ENCODE data around the gene NATD1.
A peak's percentile ranks its signal among the peaks of the same experiment; 100 is the strongest.

NATD1 gene

DNA sequence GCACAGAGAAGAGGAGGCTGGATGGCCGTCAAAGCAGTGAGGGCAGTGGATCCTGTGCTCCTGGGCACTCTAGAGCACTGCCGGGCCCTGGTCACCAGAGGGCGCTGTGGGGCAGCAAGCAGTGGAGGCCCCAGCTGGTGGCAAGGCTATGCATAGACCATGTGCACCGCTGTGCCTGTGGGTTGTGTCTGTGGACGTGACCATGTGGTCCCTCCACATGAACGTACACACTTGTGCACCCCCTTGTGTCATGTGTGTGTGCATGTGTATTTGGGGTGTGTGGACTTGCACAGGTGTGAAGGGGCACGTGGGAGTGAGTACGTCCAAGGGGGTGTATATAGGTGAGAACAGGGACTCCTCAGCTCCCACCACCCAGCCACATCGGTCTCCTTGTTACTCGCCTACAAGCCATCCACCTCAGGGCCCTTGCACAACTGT is 26.9 kb upstream of the NATD1 start:
- Histone ChIP-seq H3K27me3 (ENCODE audit: control insufficient read depth, insufficient read depth, low read length) (peaks cover 41% of the 10 kb centered on the region), H3K4me1 (ENCODE audit: control insufficient read depth, insufficient read depth, low read length) (peaks cover 11% of the 10 kb centered on the region), H3K9me3 (ENCODE audit: control insufficient read depth, insufficient read depth, low read depth, low read length) (no peaks in the 10 kb centered on the region), H3K27ac (ENCODE audit: low read depth, low read length) (no peak overlapping the region), H3K36me3 (ENCODE audit: control insufficient read depth, insufficient read depth, low read length) (no peaks in the 10 kb centered on the region), H3K4me3 (ENCODE audit: low read depth, low read length) (no peak overlapping the region), H3K9ac (ENCODE audit: low read length) (no peak overlapping the region)

DNA sequence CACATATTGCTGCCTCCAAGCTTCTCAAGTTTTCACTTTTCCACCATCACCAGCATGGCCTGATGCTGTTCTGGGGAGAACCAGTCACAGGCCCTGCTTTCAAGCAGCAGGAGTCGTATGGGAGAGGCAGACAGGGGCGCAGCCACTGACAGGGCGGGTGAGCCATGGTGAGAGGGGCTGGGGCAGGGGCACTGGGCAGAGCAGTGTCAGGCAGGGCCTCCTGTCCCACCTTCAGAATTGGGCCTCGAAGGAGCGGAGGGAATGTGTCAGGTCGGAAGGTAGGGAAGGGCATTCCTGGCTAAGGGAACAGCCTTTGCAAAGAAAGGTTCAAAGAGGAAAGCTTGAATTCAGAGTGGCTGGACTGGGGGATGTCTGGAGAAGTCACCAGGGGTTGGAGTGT is 26.4 kb upstream of the NATD1 start:
- Histone ChIP-seq H3K9me3 (ENCODE audit: control insufficient read depth, insufficient read depth, low read depth, low read length) (no peaks in the 10 kb centered on the region), H3K27ac (ENCODE audit: low read depth, low read length) (no peak overlapping the region), H3K9ac (ENCODE audit: low read length) (no peak overlapping the region), H3K4me1 (ENCODE audit: control insufficient read depth, insufficient read depth, low read length) (peaks cover 13% of the 10 kb centered on the region), H3K27me3 (ENCODE audit: control insufficient read depth, insufficient read depth, low read length) (peaks cover 46% of the 10 kb centered on the region), H3K4me3 (ENCODE audit: low read depth, low read length) (no peak overlapping the region), H3K36me3 (ENCODE audit: control insufficient read depth, insufficient read depth, low read length) (no peaks in the 10 kb centered on the region)

DNA sequence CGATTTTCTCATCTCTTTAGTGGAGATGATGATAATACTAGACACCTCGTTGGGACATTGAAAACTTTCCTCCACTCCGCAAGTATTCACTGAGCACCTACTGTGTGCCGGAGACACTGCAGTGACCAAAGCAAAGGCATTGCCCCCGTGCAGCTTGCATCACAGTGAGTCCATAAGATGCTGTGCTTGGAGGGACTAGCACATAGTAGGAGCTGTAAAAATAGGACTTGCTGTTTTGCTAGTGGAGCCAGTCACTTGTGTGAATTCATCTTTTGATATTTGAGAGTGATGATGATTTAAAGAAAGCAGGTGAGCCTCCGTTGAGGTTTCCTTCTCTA is 26.0 kb upstream of the NATD1 start:
- Histone ChIP-seq H3K27ac (ENCODE audit: low read depth, low read length) (no peak overlapping the region), H3K4me3 (ENCODE audit: low read depth, low read length) (no peak overlapping the region), H3K27me3 (ENCODE audit: control insufficient read depth, insufficient read depth, low read length) (peaks cover 50% of the 10 kb centered on the region), H3K9me3 (ENCODE audit: control insufficient read depth, insufficient read depth, low read depth, low read length) (no peaks in the 10 kb centered on the region), H3K4me1 (ENCODE audit: control insufficient read depth, insufficient read depth, low read length) (peaks cover 13% of the 10 kb centered on the region), H3K9ac (ENCODE audit: low read length) (no peak overlapping the region), H3K36me3 (ENCODE audit: control insufficient read depth, insufficient read depth, low read length) (no peaks in the 10 kb centered on the region)

DNA sequence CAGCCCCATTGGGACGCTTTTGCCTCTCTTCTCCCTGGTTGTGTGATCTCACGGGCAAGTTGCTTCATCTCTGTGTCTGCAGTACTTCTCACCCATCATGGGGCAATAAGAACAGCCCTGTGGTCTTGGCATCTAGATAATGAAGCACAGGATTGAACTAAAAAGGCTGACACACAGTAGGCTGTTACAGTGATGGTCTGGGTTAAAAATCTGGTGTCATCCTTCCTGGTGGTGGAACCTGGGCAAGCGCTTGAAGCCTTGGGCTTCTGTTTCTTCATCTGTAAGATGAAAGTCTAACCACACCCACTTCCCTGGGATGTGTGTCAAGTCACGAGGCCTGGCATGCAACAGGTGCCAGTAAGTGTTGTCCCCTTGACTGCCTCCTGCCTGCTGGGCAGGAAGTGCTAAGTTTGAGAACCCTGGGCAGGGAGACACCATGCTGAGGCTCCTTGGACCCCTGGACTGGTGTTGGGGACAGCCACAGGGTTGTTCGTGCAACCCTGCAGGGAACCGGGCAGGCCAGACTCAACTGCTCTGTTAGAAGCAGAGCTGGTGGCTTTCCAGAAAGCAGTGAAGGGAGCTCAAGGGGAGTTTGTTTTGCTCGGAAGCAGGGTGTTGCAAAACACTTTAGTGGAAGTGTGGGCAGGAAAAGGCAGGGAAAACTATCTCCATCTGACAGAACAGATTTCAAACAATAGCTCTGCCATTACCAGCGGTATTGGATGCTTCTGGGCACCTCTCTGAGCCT is 25.4 kb upstream of the NATD1 start:
- H3K9ac ChIP-seq (ENCODE audit: low read length), result no peak overlapping the region

DNA sequence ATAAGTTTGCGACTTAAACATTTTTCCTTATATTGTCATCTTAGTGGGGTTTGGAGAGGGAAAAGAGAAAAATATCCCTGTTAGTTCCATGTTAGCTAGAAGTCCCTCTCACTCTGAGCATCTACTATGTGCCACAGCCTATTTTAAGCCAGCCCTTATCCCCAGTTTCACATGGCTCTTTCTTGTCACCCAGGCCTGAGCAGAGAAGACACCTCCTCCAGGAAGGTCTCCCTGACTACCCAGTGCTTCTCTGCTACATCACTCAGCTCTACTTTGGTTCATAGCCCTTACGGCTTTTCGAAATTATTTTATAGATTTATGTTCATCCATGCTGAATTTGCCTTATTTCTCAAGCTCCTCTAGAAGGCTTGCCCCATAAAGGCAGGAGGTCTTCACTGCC is 24.1 kb upstream of the NATD1 start:
- H3K4me3 ChIP-seq (ENCODE audit: low read depth, low read length), result no peak overlapping the region
- H3K9me3 ChIP-seq (ENCODE audit: control insufficient read depth, insufficient read depth, low read depth, low read length), result no peaks in the 10 kb centered on the region
- peaks cover 11% of the 10 kb centered on the region; the same call in 1 of the 2 replicates for H3K4me1 ChIP-seq (ENCODE audit: control insufficient read depth, insufficient read depth, low read length)
- H3K9ac ChIP-seq (ENCODE audit: low read length), result no peak overlapping the region
- no peak overlapping the region for H3K27ac ChIP-seq (ENCODE audit: low read depth, low read length)
- H3K36me3 ChIP-seq (ENCODE audit: control insufficient read depth, insufficient read depth, low read length), result no peaks in the 10 kb centered on the region
- peaks cover 33% of the 10 kb centered on the region for H3K27me3 ChIP-seq (ENCODE audit: control insufficient read depth, insufficient read depth, low read length)

More for the DNA sequence above, 25.4 kb upstream of the NATD1 start:
- H3K36me3 ChIP-seq (ENCODE audit: control insufficient read depth, insufficient read depth, low read length), result no peaks in the 10 kb centered on the region
- peaks cover 46% of the 10 kb centered on the region for H3K27me3 ChIP-seq (ENCODE audit: control insufficient read depth, insufficient read depth, low read length)
- H3K4me3 ChIP-seq (ENCODE audit: low read depth, low read length), result no peak overlapping the region
- H3K27ac ChIP-seq (ENCODE audit: low read depth, low read length), result no peak overlapping the region
- H3K4me1 ChIP-seq (ENCODE audit: control insufficient read depth, insufficient read depth, low read length), result peaks cover 11% of the 10 kb centered on the region
- no peaks in the 10 kb centered on the region for H3K9me3 ChIP-seq (ENCODE audit: control insufficient read depth, insufficient read depth, low read depth, low read length)

DNA sequence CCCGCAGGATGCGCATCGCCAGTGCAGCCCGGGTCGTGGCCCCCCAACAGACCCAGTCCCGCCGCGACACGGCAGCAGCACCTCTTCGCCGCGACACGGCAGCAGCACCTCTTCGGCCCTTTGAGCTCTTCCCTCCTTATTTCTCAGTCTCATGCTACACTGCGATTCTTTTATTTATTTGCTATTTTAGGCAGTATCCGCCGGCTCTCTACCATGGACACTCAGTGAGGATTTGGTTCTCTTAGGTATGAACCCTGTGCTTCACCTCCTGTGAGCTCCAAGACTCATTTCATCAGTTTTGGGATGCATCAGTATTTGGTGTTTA is 23.0 kb upstream of the NATD1 start:
- Histone ChIP-seq H3K4me3 (ENCODE audit: low read depth, low read length) (peak overlapping the region; percentile 71), H3K27ac (ENCODE audit: low read depth, low read length) (no peak overlapping the region)

DNA sequence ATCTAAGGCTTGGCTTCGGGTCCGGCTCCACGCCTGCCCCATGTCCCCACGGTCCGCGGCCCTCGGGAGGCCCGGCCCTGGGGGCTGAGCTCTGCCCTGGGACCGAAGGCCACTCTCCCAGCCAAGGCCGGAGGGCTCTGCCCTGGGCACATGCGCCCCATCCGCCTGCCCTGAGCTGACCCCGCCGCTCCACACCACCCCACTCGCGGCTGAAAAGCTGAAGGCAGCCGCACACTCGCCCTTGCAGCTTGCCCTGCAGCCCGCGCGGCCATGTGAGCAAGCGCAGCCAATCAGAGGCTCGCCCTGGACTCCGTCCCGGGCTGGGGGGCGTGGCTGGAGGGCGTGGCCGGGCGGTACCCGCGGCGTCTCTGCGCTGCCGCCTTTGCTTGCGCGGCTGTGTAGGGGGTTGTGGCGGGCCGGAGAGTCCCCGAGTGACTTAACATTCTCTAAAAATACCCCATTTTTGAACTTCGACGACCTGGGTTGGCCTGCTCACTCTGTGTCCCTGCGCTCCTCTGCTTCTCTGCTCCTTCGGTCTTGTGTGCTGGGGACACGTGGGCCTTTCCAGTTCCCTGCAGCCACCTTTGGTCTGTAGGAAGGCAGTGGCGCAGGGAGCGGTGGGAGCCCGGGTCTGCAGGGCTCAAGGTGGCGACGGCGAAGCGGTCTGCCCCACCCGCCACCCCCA is 22.5 kb upstream of the NATD1 start:
- Histone ChIP-seq H3K27me3 (ENCODE audit: control insufficient read depth, insufficient read depth, low read length) (peaks cover 25% of the 10 kb centered on the region), H3K9ac (ENCODE audit: low read length) (peak overlapping the region; percentile 62), H3K36me3 (ENCODE audit: control insufficient read depth, insufficient read depth, low read length) (no peaks in the 10 kb centered on the region), H3K4me3 (ENCODE audit: low read depth, low read length) (peak overlapping the region; percentile 71), H3K9me3 (ENCODE audit: control insufficient read depth, insufficient read depth, low read depth, low read length) (no peaks in the 10 kb centered on the region), H3K4me1 (ENCODE audit: control insufficient read depth, insufficient read depth, low read length) (peaks cover 11% of the 10 kb centered on the region; the same call in 1 of the 2 replicates), H3K27ac (ENCODE audit: low read depth, low read length) (no peak overlapping the region)

More for the DNA sequence above, 23.0 kb upstream of the NATD1 start:
- H3K9me3 ChIP-seq (ENCODE audit: control insufficient read depth, insufficient read depth, low read depth, low read length), result no peaks in the 10 kb centered on the region
- H3K9ac ChIP-seq (ENCODE audit: low read length), result no peak overlapping the region
- H3K4me1 ChIP-seq (ENCODE audit: control insufficient read depth, insufficient read depth, low read length), result peaks cover 11% of the 10 kb centered on the region; the same call in 1 of the 2 replicates
- no peaks in the 10 kb centered on the region for H3K36me3 ChIP-seq (ENCODE audit: control insufficient read depth, insufficient read depth, low read length)
- peaks cover 25% of the 10 kb centered on the region for H3K27me3 ChIP-seq (ENCODE audit: control insufficient read depth, insufficient read depth, low read length)

DNA sequence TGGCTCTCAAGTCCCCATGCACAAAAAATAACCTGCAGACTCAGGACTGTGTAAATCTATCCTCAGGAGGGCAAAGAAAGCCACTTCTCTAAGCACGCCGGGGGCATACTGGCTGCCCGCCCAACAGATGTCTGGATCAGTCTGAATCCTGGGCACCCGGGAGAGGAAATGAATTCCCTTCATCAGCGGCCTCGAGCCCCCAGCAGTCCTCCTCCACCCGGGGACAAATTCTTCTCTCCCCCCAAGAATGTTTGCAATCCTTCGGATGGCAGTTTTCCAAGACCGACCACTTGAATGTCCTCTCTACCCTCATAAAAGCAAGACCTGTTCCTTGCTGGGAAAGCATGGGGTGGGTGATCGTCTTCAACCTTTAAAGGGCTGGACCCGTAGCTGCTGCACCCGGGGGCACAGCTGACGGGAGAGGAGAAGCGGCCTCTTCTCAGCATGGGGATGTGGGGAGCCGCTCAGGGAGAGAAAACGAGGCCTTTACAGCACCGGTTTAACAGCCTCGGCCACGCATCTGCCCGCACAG is 21.9 kb upstream of the NATD1 start:
- H3K27me3 ChIP-seq (ENCODE audit: control insufficient read depth, insufficient read depth, low read length), result peaks cover 25% of the 10 kb centered on the region
- H3K4me3 ChIP-seq (ENCODE audit: low read depth, low read length), result peak overlapping the region; percentile 71
- H3K27ac ChIP-seq (ENCODE audit: low read depth, low read length), result no peak overlapping the region
- H3K9ac ChIP-seq (ENCODE audit: low read length), result peak overlapping the region; percentile 58
- H3K4me1 ChIP-seq (ENCODE audit: control insufficient read depth, insufficient read depth, low read length), result peaks cover 11% of the 10 kb centered on the region; the same call in 1 of the 2 replicates
- H3K36me3 ChIP-seq (ENCODE audit: control insufficient read depth, insufficient read depth, low read length), result no peaks in the 10 kb centered on the region
- H3K9me3 ChIP-seq (ENCODE audit: control insufficient read depth, insufficient read depth, low read depth, low read length), result no peaks in the 10 kb centered on the region

DNA sequence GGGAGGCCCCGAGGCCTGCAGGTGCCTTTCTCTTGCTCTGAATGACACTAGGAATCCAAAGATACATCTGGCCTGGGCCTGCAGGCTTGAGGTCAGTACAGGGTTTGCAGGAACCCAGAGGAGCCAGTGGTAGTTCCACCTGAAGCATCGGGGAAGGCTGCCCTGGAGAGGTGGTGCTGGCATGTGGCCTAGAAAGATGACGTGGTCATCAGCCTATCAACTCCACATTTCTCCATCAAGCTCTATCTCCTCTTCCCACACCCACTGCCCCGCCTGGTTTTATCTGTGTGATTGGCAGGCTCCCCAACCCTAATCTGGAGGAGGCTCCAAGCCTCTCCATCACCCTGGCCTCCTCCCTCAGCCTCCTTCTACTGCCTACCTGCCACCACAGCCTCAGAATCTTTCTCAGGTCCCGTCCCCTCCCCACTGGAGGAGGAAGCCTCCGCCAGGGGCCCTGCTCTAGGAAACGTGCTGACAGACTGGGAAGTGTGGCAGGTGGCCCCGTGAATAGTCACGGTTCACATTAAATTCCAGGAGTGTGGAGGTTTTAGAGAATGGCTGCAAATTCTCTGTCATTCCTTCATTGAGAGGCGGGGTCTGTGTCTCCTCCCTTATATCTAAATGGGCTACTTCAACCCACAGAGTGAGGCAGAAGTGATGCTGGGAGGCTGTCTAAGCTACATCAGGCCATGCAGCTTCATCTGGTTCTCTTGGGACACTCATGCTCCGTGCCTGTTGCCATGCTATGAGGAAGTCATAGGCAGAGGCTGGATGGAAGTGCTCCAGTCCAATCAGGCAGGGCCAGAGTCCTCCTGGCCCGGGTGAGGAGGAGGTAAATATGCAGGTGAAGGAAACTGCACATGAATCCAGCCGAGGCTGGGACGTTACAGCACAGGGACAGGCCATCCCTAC is 19.9 kb upstream of the NATD1 start:
- no peak overlapping the region for H3K9ac ChIP-seq (ENCODE audit: low read length)
- no peaks in the 10 kb centered on the region for H3K9me3 ChIP-seq (ENCODE audit: control insufficient read depth, insufficient read depth, low read depth, low read length)
- no peak overlapping the region for H3K4me3 ChIP-seq (ENCODE audit: low read depth, low read length)
- H3K27ac ChIP-seq (ENCODE audit: low read depth, low read length), result no peak overlapping the region
- H3K36me3 ChIP-seq (ENCODE audit: control insufficient read depth, insufficient read depth, low read length), result no peaks in the 10 kb centered on the region
- peaks cover 25% of the 10 kb centered on the region for H3K27me3 ChIP-seq (ENCODE audit: control insufficient read depth, insufficient read depth, low read length)
- H3K4me1 ChIP-seq (ENCODE audit: control insufficient read depth, insufficient read depth, low read length), result peaks cover 11% of the 10 kb centered on the region; the same call in 1 of the 2 replicates

DNA sequence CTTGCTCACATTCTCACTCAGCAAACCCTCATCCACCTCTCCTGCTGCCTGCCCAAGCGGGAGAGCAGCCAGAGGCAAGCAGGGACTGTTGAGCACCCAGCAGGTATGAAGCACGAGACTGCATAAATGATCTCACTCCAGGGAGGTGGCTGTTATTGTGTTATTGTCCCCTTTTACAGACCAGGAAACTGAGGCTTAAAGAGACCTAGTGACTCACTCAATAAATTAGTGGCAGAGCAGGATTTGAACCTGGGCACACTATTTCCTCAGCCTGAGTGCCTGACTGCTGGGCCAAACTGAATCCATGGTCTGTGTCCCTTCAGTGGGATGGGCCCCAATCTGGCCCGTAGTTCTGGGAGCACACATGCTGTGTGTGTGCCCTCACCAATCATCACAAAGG is 19.0 kb upstream of the NATD1 start:
- Histone ChIP-seq H3K27me3 (ENCODE audit: control insufficient read depth, insufficient read depth, low read length) (peaks cover 22% of the 10 kb centered on the region), H3K4me3 (ENCODE audit: low read depth, low read length) (no peak overlapping the region), H3K27ac (ENCODE audit: low read depth, low read length) (no peak overlapping the region), H3K9ac (ENCODE audit: low read length) (no peak overlapping the region), H3K36me3 (ENCODE audit: control insufficient read depth, insufficient read depth, low read length) (no peaks in the 10 kb centered on the region), H3K9me3 (ENCODE audit: control insufficient read depth, insufficient read depth, low read depth, low read length) (no peaks in the 10 kb centered on the region), H3K4me1 (ENCODE audit: control insufficient read depth, insufficient read depth, low read length) (peaks cover 11% of the 10 kb centered on the region; the same call in 1 of the 2 replicates)
